Activated naive CD8-positive, alpha-beta T cell treated with anti-CD3 and anti-CD28 coated beads for 36 hours (primary cell): ENCODE results near the gene CNOT1. TPM values are rescaled to one million over a fixed set of nuclear protein-coding genes. Genes with fewer than 3 reads are reported as not detected.
"Not testable (repeated sequence)": the region's sequence is repeated elsewhere in the genome, so short reads cannot be mapped to it uniquely, and the experiment has no call there.

Experiments
- DNase-seq: peaks from one replicate; pipeline ENCODE4 v3.0.0; 2021
- H3K27ac Mint-ChIP-seq: one replicate; pipeline ENCODE4 v1.8.0; 2022; ENCODE audit warnings: mild to moderate bottlenecking, moderate library complexity, mixed read lengths
- H3K27me3 Mint-ChIP-seq: one replicate; pipeline ENCODE4 v1.8.0; 2022; ENCODE audit warnings: mild to moderate bottlenecking, mixed read lengths
- H3K36me3 Mint-ChIP-seq: one replicate; pipeline ENCODE4 v1.8.0; 2021; ENCODE audit warnings: mild to moderate bottlenecking, mixed read lengths
- H3K4me1 Mint-ChIP-seq: one replicate; pipeline ENCODE4 v1.8.0; 2021; ENCODE audit warnings: mixed read lengths
- H3K4me3 Mint-ChIP-seq: one replicate; pipeline ENCODE4 v1.8.0; 2022; ENCODE audit warnings: mild to moderate bottlenecking, moderate library complexity, mixed read lengths
- H3K9me3 Mint-ChIP-seq: one replicate; pipeline ENCODE4 v1.8.0; 2022; ENCODE audit warnings: mixed read lengths
- total RNA-seq, 2 experiments: library from RNA; stranded (reverse); gene quantifications; one replicate each; pipeline ENCODE4 v1.2.3, GENCODE V29; 2021

CNOT1 gene
- total RNA-seq, 2 experiments from 2014 or later = 295 to 317 TPM

GRCh38 chr16:58497935-58498334 lies 131.7 kb downstream of the CNOT1 start:
- Mint-ChIP-seq H3K4me1 (peaks cover 28% of the 10 kb centered on the region), H3K36me3 (no peaks in the 10 kb centered on the region), H3K4me3 (no peak overlapping the region), H3K27ac (no peak overlapping the region), H3K27me3 (peaks cover 9% of the 10 kb centered on the region), H3K9me3 (no peaks in the 10 kb centered on the region)
- no peak for DNase-seq

DNA sequence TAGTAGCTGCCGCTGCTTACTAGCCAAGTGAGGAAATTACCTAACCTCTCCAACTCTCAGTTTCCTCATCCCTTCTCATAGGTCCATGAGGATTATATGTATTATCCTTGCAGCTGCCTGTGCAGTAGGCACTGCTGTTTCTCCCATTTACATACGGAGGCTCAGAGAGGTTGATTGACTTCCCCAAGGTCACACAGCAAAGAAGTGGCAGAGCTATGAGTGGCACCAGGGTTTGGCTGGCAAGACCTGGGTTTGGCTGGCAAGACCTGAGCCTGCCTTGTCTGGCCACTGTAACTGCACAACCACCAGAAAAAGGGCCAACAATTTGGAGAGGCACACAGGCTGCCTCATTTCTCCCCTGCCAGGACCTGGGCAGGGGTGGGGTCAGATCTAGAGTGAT lies 132.2 kb downstream of the CNOT1 start:
- Mint-ChIP-seq H3K9me3 (no peaks in the 10 kb centered on the region), H3K27me3 (peaks cover 9% of the 10 kb centered on the region), H3K4me1 (peaks cover 28% of the 10 kb centered on the region), H3K27ac (no peak overlapping the region), H3K4me3 (no peak overlapping the region), H3K36me3 (no peaks in the 10 kb centered on the region)
- no peak for DNase-seq

DNA sequence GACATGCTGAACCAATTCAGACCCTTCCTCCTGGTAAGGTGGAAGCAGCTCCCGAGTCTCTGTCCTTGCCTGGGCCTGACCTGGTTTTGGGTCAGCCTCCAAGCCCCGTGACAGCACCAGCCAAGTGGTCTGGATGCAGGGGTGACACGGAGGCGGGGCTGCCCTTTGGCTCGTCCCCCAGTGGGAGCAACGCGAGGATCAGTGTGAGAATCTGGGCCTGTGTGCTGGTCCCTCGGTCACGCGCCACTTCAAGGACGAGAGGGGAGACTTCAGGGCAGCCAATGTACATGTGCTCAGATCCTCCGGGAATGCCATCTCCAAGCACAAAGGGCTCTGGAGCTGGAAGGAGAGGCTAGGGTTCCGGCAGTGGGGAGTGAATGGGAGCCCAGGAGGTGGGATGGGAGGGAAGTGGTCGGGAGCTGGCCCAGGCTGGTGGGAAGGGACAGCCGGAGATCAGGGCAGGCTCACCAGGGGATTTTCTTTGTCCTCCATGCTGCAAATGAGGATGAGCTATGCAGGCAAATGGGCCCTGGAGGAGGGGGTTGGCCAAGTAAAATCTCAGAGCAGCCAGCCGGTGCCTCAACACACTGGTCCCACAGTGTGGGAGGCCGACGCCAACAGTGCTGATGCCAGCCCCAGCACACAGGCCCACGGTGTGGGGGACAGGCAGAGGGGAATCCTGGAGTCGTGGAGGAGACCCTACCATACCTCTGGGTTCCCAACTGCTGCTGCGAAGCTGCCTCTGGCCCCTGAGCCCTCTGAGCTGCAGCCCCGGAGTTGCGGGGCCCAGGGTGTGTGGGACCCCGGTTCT lies 133.9 kb downstream of the CNOT1 start:
- no peak for DNase-seq
- Mint-ChIP-seq H3K36me3 (no peaks in the 10 kb centered on the region), H3K27ac (peak overlapping the region; percentile 49), H3K27me3 (peaks cover 6% of the 10 kb centered on the region), H3K4me3 (peak overlapping the region; percentile 37), H3K4me1 (peaks cover 24% of the 10 kb centered on the region), H3K9me3 (no peaks in the 10 kb centered on the region)

- H3K27me3 Mint-ChIP-seq = peaks cover 6% of the 10 kb centered on the region
- peak overlapping the region; percentile 49 for H3K27ac Mint-ChIP-seq
- H3K36me3 Mint-ChIP-seq = no peaks in the 10 kb centered on the region
- peaks cover 19% of the 10 kb centered on the region for H3K4me1 Mint-ChIP-seq
- DNase-seq = peak; percentile 83
- no peaks in the 10 kb centered on the region for H3K9me3 Mint-ChIP-seq
- peak overlapping the region; percentile 37 for H3K4me3 Mint-ChIP-seq
These were observed 134.6 kb downstream of the CNOT1 start for GRCh38 chr16:58494981-58495520.

GRCh38 chr16:58493756-58494431 lies 135.7 kb downstream of the CNOT1 start:
- Mint-ChIP-seq H3K4me1 (peaks cover 16% of the 10 kb centered on the region), H3K27ac (no peak overlapping the region), H3K4me3 (no peak overlapping the region), H3K36me3 (no peaks in the 10 kb centered on the region), H3K27me3 (peaks cover 6% of the 10 kb centered on the region), H3K9me3 (no peaks in the 10 kb centered on the region)
- DNase-seq = no peak

DNA sequence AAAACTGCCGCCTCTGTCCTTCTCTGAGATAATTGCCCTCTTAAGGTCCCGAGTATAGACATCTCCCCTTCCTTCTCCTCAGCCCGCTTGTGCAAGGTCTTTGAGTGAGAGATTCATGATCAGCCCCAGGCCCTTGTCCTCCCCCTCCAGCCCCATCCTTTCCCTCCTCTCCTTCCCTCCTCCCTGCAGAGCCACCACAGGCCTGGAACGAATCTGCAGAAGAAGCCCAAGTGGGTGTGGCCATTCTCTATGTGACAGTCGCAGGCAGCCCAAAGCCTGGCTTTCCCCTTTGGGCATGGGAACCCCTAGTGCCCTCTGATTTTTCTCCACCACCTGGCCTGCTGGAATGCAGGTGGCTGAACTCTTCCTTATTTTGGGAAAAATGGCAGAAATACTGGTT lies 136.9 kb downstream of the CNOT1 start:
- peaks cover 6% of the 10 kb centered on the region for H3K27me3 Mint-ChIP-seq
- H3K36me3 Mint-ChIP-seq = no peaks in the 10 kb centered on the region
- H3K4me1 Mint-ChIP-seq = peaks cover 16% of the 10 kb centered on the region
- H3K27ac Mint-ChIP-seq = no peak overlapping the region
- no peak overlapping the region for H3K4me3 Mint-ChIP-seq
- H3K9me3 Mint-ChIP-seq = no peaks in the 10 kb centered on the region
- DNase-seq = no peak

- DNase-seq = no peak
- peaks cover 11% of the 10 kb centered on the region for H3K4me1 Mint-ChIP-seq
- no peak overlapping the region for H3K4me3 Mint-ChIP-seq
- peaks cover 8% of the 10 kb centered on the region for H3K27me3 Mint-ChIP-seq
- H3K36me3 Mint-ChIP-seq = no peaks in the 10 kb centered on the region
- H3K9me3 Mint-ChIP-seq = no peaks in the 10 kb centered on the region
- H3K27ac Mint-ChIP-seq = no peak overlapping the region
These were observed 137.6 kb downstream of the CNOT1 start for GRCh38 chr16:58492066-58492465.

DNA sequence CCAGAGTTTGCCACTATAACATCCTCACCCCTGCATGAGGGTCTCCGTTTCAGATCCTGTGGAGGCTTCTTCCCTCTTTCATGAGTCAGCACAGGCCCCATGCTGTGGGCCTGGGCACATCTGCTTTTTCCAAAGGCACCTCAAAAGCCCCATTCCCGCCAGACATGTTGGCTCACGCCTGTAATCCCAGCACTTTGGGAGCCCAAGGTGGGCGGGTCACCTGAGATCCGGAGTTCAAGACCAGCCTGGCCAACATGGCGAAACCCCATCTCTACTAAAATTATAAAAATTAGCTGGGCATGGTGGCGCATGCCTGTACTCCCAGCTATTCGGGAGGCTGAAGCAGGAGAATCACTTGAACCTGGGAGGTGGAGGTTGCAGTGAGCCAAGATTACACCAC lies 139.1 kb downstream of the CNOT1 start:
- peaks cover 11% of the 10 kb centered on the region for H3K27me3 Mint-ChIP-seq
- H3K9me3 Mint-ChIP-seq, H3K27ac Mint-ChIP-seq, DNase-seq, H3K36me3 Mint-ChIP-seq, H3K4me1 Mint-ChIP-seq, H3K4me3 Mint-ChIP-seq: not testable (repeated sequence)

- H3K36me3 Mint-ChIP-seq = no peaks in the 10 kb centered on the region
- H3K4me3 Mint-ChIP-seq = no peak overlapping the region
- H3K27me3 Mint-ChIP-seq = peaks cover 11% of the 10 kb centered on the region
- no peak overlapping the region for H3K27ac Mint-ChIP-seq
- H3K4me1 Mint-ChIP-seq = peaks cover 4% of the 10 kb centered on the region
- H3K9me3 Mint-ChIP-seq = no peaks in the 10 kb centered on the region
- no peak for DNase-seq
These were observed 139.6 kb downstream of the CNOT1 start for GRCh38 chr16:58490065-58490464.

DNA sequence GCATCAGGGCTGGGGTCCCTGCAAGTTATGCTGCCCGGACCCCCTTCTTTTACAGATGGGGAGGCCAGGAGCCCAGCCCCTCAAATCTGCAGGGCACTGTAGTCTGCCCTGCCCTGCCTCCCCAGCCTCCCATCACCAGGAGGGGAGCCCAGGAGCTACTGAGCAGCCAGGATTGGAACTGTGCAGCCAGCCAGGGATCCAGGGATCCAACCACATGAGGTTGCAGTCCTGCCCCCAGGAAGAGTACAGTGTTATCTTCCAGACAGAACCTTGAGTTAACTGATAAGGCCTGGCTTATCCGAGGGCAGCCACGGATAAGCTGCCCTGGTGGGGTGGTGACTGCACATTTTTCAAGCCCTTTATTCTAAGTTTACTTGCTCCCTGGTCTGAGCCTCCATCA lies 141.1 kb downstream of the CNOT1 start:
- no peaks in the 10 kb centered on the region for H3K4me1 Mint-ChIP-seq
- DNase-seq = no peak
- no peaks in the 10 kb centered on the region for H3K36me3 Mint-ChIP-seq
- H3K4me3 Mint-ChIP-seq = no peak overlapping the region
- H3K9me3 Mint-ChIP-seq = no peaks in the 10 kb centered on the region
- no peak overlapping the region for H3K27ac Mint-ChIP-seq
- peaks cover 8% of the 10 kb centered on the region for H3K27me3 Mint-ChIP-seq

DNA sequence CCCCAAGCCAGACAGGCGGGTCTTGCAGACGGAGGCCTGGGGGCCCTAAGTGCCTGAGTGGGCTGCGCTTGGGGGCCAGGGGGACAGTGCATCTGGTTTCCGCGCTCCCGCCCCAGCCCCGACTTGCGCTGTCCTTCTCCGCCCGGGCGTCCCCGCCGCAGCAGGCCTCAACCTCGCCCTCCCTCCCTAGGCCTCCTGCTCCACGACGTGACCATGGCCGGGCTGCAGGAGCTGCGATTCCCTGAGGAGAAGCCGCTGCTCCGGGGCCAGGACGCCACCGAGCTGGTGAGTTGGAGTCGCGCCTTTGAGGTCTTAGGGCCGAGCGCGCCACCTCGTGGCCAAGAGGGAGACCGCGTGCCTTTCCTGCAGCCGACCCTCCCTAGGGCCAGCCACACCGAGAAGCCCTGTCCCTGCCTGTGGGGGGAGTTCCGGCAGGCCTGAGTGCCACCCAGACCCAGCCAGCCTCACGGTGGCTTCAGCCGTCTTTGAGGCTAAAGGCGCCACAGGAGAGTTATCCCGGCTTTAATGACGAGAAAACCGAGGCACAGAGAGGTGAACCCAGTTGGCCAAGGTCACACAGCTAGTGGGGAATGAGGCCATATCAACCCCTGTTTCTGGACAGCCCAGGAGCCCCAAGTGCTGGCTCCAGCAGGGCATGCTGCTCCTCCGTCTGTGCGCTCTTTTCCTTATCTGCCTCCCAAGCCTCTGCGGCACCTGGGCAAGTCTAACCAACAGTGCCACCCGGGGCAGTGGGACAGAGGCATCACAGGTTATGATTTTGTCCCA lies 141.9 kb downstream of the CNOT1 start:
- Mint-ChIP-seq H3K27me3 (peaks cover 8% of the 10 kb centered on the region), H3K27ac (no peak overlapping the region), H3K4me1 (no peaks in the 10 kb centered on the region), H3K4me3 (no peak overlapping the region), H3K36me3 (no peaks in the 10 kb centered on the region), H3K9me3 (no peaks in the 10 kb centered on the region)
- DNase-seq = peak; percentile 72

- Mint-ChIP-seq H3K27ac (no peak overlapping the region), H3K9me3 (no peaks in the 10 kb centered on the region), H3K4me1 (no peaks in the 10 kb centered on the region), H3K27me3 (peaks cover 5% of the 10 kb centered on the region), H3K36me3 (no peaks in the 10 kb centered on the region), H3K4me3 (no peak overlapping the region)
- no peak for DNase-seq
These were observed 144.3 kb downstream of the CNOT1 start for GRCh38 chr16:58485184-58485887.

DNA sequence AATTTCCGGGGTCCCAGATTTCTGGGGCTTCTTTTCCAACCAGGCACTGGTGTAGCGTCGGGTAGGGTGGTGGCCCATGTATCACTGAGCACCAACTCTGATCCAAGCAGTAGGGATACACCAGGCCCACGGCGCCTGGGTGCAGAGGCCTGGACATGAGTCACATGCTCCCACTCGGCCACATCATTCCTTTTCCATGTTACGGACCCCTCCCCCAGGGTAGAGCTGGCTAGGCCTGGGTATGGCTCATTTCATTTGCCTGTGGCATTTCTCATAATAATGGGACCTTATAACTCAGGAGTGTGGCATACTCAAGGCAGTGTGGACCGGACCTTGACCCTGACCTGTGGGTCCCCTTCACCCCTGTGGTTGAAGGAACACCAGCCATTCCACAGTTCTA lies 147.7 kb downstream of the CNOT1 start:
- Mint-ChIP-seq H3K27me3 (peaks cover 9% of the 10 kb centered on the region), H3K4me3 (no peak overlapping the region), H3K9me3 (no peaks in the 10 kb centered on the region), H3K27ac (no peak overlapping the region), H3K4me1 (no peaks in the 10 kb centered on the region), H3K36me3 (no peaks in the 10 kb centered on the region)
- DNase-seq = no peak

DNA sequence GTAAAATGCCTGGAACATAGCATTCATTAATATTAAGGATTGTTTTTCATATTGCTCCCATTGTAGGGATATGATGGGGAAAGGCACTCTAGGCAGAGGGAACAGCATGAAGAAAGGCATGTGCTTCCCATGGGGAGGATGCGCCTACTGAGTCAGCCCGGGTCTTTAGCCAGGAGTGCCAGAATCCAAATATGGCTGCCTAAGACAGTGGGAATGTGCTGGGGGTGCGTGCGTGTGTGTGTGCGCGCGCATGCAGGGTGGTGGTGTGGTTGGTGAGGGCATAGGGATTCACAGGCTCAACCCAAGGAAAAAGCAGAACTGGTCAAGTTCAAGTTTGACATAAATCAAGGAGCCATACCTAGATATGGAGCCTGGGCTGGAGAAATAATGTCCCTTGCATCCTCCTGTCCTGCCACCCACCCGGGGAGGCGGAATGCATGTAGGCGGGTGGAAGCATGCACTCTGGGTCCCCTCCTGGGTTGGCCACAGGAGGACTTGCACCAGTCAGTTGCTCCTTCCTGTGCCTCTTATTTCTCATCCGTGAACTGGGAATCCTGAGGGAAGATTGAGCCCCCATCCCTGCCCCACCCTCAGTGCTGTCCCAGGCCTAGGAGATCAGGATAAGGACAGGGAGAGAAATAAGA lies 148.3 kb downstream of the CNOT1 start:
- peaks cover 7% of the 10 kb centered on the region for H3K27me3 Mint-ChIP-seq
- no peaks in the 10 kb centered on the region for H3K4me1 Mint-ChIP-seq
- H3K36me3 Mint-ChIP-seq = no peaks in the 10 kb centered on the region

More for the DNA sequence above, 148.3 kb downstream of the CNOT1 start:
- H3K9me3 Mint-ChIP-seq = no peaks in the 10 kb centered on the region
- no peak overlapping the region for H3K27ac Mint-ChIP-seq
- DNase-seq = no peak
- no peak overlapping the region for H3K4me3 Mint-ChIP-seq
